ENCODE results near the gene COASY.

Gene COASY

DNA sequence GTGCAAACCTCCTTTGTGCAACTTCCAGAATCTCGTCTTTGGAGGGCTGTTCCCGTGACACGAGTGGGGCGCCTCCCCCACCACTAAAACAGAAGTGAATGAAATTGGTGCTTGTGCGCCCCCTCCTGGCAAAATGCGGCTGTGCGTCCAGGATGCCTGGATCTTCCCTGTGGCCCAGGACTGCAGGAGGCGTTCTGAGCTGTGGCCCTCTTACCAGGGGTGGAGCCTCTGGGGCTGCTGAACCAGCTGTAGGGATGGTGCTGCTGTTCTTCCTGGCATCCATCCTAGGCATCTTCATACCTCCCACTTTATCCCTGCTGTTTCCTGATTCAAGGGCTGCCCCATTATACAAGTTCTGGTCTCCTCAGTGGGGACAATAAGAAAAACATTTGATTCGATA, 44.4 kb upstream of the COASY start:
- DNase-seq (ENCODE audit: extremely low spot score) = peak; percentile 84
- ChIA-PET CTCF (interaction anchor here (0.5 to 4.6 kb wide), 23 partner anchors 8 to 492 kb away, joined by 3 to 29 read pairs (median 3); no protein-coding TSS in a partner anchor), POLR2A (interaction anchor here (0.9 kb wide), 1 partner anchor 19 kb away, joined by 3 read pairs; the partner anchor contains the start of gene NAGLU)
- TF ChIP-seq, protein P1, sequence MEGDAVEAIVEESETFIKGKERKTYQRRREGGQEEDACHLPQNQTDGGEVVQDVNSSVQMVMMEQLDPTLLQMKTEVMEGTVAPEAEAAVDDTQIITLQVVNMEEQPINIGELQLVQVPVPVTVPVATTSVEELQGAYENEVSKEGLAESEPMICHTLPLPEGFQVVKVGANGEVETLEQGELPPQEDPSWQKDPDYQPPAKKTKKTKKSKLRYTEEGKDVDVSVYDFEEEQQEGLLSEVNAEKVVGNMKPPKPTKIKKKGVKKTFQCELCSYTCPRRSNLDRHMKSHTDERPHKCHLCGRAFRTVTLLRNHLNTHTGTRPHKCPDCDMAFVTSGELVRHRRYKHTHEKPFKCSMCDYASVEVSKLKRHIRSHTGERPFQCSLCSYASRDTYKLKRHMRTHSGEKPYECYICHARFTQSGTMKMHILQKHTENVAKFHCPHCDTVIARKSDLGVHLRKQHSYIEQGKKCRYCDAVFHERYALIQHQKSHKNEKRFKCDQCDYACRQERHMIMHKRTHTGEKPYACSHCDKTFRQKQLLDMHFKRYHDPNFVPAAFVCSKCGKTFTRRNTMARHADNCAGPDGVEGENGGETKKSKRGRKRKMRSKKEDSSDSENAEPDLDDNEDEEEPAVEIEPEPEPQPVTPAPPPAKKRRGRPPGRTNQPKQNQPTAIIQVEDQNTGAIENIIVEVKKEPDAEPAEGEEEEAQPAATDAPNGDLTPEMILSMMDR (IDR thresholded peaks at IDR 0.05; ENCODE audit: control extremely low read depth, extremely low read depth, low read depth, missing control alignments) = peak; percentile 95

DNA sequence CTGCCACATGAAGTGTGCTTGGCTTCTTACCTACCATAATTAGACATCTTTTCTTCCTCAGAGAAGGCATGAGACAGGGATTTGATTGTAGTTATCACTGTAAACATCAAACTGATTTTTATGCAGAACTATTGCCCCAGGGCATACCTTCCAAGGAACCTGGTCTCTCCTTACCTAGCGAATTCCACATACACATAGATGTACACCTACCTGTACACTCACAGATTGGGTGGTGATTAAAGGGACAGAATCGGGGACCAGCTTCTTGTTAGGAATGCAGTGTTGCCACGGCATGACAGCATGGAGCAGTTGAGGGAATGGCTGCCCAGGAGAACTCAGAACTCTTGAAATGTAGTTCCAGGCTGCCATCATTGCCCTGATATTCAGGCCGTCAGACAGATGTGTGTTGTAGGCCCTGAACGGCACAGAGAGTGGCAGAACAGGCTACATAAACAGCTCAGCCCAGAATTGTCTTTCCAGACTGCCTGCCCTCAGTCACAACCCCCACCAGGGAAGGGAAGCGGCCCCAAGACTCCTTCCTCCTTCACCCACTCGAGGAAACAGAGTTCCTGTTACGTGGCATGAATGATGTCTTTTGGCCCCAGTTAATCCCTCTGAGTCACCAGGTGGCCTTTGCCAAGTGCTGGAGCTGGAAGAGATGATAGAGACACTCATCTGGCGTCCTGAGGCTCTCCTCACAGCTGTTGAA, 43.7 kb upstream of the COASY start:
- POLR2A ChIA-PET = interaction anchor here (0.9 kb wide), 1 partner anchor 18 kb away, joined by 3 read pairs; the partner anchor contains the start of gene NAGLU
- DNase-seq (ENCODE audit: extremely low spot score) = no peak
- CTCF ChIA-PET = interaction anchor here (0.5 to 4.6 kb wide), 26 partner anchors 8 to 493 kb away, joined by 3 to 29 read pairs (median 3); no protein-coding TSS in a partner anchor
- TF ChIP-seq, protein P1 (IDR thresholded peaks at IDR 0.05; ENCODE audit: control extremely low read depth, extremely low read depth, low read depth, missing control alignments) = no peak

DNA sequence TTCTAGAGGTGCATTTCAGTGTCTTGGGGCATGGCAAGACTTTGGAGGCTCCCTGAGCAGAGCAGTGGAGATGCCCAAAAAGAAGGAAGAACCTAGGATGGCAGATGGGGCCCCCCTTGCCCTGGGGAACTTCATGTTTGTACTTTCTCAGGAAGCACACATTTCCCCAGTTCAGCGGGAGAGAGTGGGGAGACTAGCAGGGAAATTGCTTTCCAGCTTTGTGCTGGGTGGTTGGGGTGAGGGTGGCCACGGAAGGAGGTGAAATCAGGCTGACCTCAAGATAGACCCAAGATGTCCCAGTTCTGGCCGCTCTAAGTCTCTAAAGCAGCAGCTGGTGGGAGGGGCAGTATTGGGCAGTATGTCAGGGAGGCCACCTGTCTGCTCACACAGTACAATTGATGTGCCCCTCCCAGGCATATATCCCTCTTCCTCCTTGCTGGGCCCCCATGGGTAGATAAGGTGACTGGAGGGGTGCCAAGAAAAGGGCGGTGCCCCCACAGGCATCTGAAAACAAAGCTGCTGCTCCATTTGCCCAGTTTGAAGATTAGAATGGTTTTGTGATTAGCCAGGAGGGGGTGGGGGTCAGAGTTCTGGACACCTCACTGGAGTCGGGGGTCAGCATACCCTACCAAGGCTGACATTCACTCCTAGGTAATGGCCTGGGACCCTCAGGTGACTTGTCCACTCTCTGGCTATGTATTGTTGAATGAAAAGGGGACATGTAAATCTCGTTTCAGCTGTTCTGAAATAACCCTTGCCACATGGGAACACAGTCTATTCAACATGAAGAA, 43.0 kb upstream of the COASY start:
- TF ChIP-seq, protein P1 (IDR thresholded peaks at IDR 0.05; ENCODE audit: control extremely low read depth, extremely low read depth, low read depth, missing control alignments) = no peak
- CTCF ChIA-PET = interaction anchor here (1.1 to 4.6 kb wide), 12 partner anchors 8 to 297 kb away, joined by 3 to 29 read pairs (median 4); no protein-coding TSS in a partner anchor
- POLR2A ChIA-PET = no interaction called here
- DNase-seq (ENCODE audit: extremely low spot score) = no peak

GRCh38 chr17:42519546-42520491, 42.1 kb upstream of the COASY start:
- no peak for DNase-seq (ENCODE audit: extremely low spot score)
- CTCF ChIA-PET = interaction anchor here (0.8 to 4.6 kb wide), 10 partner anchors 8 to 298 kb away, joined by 3 to 29 read pairs (median 4); no protein-coding TSS in a partner anchor
- POLR2A ChIA-PET = interaction anchor here (1.3 kb wide), 1 partner anchor 17 kb away, joined by 4 read pairs; the partner anchor contains the start of gene NAGLU
- TF ChIP-seq, protein P1 (IDR thresholded peaks at IDR 0.05; ENCODE audit: control extremely low read depth, extremely low read depth, low read depth, missing control alignments) = no peak

GRCh38 chr17:42520540-42520951, 41.4 kb upstream of the COASY start:
- ChIA-PET CTCF (interaction anchor here (0.8 to 4.6 kb wide), 5 partner anchors 13 to 198 kb away, joined by 3 to 29 read pairs (median 3); no protein-coding TSS in a partner anchor), POLR2A (interaction anchor here (1.3 kb wide), 1 partner anchor 16 kb away, joined by 4 read pairs; the partner anchor contains the start of gene NAGLU)
- TF ChIP-seq, protein P1 (IDR thresholded peaks at IDR 0.05; ENCODE audit: control extremely low read depth, extremely low read depth, low read depth, missing control alignments) = peak; percentile 7
- no peak for DNase-seq (ENCODE audit: extremely low spot score)
